NCI-H460 (cell line): ENCODE measurements around the gene RPA1. TPM values are rescaled to one million over a fixed set of nuclear protein-coding genes. Genes with fewer than 3 reads are reported as not detected.
"Not testable (repeated sequence)": the region's sequence is repeated elsewhere in the genome, so short reads cannot be mapped to it uniquely, and the experiment has no call there.

Experiments
- DNase-seq: peaks from one replicate; pipeline ENCODE4 v3.0.0-alpha.2; 2016; ENCODE audit warnings: low read depth; ENCODE audit errors: extremely low read depth
- polyA plus RNA-seq: library from polyadenylated mRNA; depleted of rRNA; stranded (reverse); fragments of >200 nt; gene quantifications from 2 replicates; pipeline ENCODE4 v1.2.3, GENCODE V29; 2014; cell fraction: nucleus; rRNA removed
- total RNA-seq: library from RNA; depleted of rRNA; stranded (reverse); fragments of >200 nt; shearing (Covaris generic); gene quantifications from 2 replicates; pipeline ENCODE4 v1.2.3, GENCODE V29; 2014; rRNA removed

Gene RPA1
- 11.3 and 19.3 TPM in 2 replicates for total RNA-seq
- polyA plus RNA-seq: 14.1 and 18.1 TPM in 2 replicates

DNA sequence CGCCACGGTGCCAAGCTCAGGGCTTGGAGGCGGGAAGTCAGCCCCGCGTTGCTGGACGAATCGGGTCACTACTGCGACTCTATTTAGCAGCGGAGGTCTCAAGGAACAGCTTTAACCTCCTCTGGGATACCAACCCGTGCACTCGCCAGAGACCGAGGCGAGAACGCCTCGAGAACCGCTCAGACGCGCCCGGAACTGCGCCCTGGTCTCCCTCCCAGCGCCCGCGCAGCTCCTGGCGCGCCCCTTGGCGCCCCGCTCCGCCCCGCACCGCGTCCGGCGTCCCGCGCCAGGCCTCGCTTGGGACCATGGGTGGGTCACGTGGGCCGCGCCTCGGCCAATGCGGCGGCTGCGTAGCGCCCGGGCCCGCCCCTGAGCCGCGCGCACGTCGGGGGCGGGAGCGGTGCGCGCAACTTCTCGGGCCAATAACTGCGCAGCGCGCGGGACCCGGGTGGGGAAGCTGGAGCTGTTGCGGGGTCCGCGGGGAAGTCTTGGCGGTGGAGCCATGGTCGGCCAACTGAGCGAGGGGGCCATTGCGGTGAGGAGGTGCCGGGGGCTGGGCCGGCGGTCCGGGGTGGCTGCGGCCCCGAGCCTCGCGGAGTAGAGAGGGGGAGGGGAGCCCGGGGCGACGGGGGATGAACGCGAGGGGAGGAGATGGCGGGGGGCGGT lies at the start of gene RPA1, which contains the start of gene SMYD4:
RPA1 (plus strand) TSS at position 414 of the 666 bp plus-strand sequence; CDS start at position 503, 89 bp downstream.
SMYD4 (minus strand) TSS at position 311 of the 666 bp plus-strand sequence. CDS start 1,908 bp downstream, outside the sequence.
- DNase-seq: peak; percentile 79

DNA sequence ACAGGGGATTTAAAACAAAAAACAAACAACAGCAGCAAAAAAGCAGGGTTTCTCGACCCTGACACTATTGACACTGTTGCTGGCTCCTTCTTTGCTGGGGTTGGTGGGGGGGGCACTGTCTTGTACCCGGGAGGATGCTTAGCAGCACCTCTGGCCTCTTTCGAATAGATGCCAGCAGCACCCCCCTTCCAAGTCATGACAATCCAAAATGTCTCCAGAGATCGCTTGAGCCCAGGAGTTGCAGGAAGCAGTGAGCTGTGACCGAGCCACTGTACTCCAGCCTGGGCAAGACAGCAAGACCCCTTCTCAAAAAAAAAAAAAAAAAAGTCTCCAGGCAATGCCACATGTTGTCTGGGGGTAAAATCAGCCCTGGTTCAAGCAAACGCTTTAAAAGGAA lies 47.6 kb upstream of the RPA1 start:
- no peak for DNase-seq

DNA sequence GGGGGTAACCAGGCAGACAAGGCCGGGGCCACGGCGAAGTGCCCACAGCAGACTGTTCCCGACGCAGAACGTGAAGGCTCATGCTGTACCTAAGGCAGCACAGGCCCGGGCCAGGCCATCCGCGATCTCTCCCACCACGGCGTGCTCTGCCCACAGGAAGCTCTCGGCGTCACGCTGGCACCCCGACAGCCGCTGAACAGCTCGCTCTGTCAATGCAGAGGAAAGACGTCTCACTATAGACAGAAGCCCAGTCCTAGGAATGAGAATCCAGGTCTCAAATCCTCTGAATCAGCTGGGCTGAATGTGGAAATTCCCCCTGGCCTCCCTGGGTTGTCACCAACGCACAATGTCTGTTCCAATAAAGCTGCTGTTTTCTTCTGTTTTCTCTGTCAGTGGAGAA lies 46.5 kb upstream of the RPA1 start:
- DNase-seq: no peak

DNA sequence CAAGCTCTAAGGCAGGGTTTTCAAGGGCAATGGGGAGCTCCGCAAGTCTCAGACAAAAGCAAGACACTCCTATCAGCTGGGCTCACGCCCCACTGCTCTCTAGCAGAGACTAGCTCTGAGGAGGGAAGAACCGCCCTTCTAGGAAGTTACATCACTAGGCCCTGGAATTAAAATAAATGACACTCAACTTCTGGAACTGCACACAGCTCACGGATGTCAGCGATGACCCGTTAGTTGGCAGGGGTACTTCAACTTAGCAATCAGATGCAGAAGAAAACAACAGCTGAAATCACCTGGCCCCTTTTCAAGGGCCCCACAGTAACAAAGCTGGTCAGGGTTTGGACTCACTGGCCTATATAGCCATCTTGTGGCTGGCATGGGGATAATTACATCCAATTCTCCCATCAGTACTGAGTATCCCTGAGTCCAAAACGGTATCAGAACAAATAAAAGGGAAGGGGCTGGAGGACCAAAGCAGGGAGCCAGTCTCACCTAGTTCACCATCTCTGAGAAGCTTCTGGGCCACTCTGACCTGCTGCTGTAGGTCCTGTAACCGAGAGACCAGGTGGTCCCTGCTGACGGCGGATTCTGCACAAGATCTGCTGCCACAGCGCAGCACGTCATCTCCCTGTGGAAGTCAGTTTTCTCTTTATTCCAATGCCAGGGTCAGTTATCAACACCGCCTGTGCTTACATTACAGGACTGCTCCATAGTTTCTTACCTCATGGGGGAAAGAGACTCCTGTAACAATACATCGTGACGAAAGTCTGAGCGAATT lies 45.8 kb upstream of the RPA1 start:
- peak; percentile 26 for DNase-seq

DNA sequence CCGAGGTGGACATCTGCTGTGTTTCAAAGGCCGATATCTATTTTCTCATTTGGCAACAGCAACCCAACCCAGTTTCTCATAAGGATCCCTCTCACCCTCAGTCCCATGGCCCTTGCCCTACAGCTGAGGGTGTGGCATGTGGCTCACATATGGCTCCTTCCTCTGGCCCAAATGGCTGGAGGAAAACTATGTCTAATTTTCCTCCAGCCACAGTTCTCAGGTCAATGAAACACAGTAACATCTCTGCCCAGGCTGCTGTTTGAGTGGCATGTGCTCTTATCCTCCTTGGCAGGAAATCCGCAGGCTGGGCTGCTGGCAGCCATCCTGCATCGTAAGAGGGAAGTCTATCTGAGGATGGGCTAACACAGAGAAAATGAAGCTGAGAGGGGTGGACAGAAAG lies 43.9 kb upstream of the RPA1 start:
- no peak for DNase-seq

DNA sequence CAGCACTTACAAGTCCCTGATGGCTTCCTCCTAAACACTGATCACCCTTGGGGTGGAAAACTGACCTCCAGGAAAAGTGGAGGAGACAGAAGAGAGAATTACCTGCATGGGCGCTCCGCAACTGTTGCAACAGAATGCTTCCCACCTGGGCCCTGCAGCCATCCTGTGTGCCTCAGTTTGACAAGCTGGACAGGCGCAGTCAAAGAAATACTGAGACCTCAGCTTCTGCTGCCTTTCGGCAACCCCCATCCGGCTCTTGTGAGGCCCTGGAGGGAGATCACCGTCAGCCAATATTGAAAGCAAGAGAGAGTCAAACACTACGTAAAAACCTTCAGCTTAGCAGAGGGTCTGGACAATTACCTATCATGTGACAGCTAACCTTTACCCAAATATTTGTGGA lies 43.1 kb upstream of the RPA1 start:
- no peak for DNase-seq

DNA sequence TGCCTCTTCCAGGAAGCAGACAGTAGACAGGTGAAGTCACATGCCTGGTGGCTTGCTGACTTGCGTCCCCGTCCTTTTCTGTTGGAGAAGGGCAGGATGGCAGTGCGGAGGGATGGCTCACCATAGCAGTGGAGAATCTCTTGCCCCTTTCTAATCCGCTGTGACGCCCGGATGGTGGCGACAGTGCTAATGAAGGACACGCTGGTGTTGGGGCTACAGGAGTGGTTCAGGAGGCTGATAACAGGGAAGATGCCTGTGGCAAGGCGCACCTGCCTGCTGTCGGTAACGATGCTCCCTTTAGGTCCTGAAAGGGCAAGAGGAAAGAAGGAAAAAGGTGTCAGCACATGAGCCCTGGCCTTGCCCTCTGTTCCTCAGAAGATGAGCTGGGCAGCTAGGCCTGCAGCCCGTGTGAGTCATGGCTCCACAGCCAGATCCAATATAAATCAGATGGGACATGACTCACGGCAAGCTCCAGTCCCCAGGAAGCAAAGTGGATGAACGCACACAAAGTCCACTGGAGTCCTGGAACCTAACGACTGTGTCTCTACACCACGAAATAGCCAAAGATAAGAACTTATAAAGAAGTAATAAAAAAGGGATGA lies 42.4 kb upstream of the RPA1 start:
- DNase-seq: peak; percentile 38

DNA sequence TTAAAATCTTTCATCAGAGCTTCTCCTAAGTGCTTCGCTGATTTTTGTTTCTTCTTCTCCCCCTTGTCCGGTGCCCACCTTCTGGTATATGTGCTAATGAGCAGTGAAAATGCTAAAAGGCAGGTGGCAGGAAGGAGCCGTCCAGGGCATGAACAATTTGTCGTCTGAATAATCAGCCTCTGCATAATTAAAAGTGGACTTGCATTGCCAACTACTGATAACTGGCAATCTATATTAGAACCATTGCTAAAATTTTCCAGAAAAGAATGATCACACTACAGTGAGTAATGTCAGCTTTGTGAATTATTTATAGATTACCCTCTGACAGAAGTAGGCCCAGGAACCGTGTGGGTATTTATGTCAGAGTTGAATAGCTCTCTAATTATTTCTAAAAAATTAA lies 39.9 kb upstream of the RPA1 start:
- DNase-seq: no peak

DNA sequence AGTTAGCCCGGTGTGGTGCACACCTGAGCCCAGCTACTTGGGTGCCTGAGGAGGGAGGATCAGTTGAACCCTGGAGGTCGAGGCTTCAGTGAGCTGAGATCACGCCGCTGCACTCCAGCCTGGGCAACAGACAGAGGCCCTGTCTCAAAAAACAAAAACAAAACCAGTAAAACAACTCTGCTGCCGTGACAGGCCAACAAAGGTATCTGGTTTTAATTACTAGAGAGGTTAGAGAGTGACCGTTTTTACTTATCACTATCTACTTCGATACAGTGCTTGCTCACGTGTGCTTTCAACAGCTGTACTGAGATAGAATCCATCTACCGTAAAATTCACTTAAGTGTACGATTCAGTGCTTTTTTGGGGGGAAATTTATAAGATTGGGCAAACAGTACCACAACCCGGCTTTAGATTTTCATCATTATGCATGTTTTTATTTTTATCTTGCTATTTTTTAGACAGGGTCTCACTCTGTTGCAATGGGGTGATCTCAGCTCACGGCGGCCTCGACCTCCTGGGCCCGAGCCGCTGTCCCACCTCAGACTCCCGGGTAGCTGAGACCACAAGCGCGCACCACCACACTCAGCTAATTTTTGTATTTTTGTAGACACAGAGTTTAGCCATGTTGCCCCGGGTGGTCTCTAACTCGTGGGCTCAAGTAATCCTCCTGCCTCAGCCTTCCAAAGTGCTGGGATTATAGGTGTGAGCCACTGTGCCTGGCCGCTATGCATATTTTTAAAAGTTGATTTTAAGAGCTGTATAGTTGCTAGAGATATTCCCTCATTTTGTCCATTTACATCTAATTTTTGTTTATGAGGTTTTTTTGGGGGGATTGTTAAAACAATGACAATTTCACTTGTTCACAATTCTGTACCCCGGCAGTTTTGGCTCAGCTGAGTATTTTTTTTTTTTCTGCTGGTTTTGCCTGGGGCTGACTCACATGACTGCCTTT lies 37.0 kb upstream of the RPA1 start:
- DNase-seq: no peak

DNA sequence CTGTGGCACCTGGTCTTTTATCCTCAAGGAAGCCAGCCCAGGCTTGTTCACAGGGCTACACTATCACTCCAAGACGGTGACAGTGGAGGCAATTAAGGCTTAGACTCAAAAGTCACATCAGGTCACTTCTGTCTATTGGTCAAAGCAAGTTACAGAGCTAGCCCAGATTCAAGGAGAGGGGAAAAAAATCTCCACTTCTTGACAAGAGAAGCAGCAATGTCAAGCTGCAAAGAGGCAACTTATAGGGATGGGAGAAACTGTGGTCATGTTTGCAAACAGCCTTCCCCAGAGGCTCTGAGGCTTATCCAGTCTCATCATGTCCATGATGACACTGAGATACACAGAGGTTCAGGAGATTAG lies 36.4 kb upstream of the RPA1 start:
- DNase-seq: no peak

DNA sequence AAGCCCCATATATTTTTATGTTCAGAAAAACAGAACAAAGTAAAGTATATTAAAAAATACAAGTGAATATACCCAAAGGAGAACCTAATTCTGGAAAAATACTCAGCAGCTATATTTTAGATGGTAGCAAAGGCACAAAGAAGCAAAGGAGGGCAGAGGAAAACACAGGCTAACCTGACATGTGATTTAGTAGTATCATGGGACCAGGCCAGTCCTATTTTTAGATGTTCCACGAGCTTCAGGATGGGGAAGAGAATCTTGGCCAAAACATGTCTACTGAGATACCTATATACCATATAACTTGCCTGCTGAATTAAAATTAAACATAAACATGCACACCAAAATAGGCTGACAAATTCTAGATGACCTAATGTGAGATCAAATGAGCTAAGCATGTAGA lies 33.0 kb upstream of the RPA1 start:
- no peak for DNase-seq

DNA sequence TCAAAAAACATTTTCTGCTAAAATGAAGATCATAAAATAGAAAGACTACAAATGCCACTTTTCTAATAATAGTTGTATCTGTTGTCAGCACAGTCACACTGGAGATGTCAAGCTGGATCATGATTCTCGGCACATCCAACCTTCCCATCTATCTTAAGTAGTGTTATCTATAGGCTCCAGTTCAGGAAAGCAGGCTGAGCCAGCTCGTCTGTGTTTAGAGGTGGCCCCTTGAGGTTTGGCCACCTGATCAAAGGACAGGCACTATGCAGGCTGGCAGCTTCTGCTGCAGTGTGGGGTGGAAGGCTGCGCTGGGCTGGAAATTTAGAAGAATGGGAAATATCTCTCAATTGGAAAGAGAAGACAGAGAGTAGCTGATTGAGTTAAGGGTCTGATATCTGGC lies 32.5 kb upstream of the RPA1 start:
- no peak for DNase-seq

DNA sequence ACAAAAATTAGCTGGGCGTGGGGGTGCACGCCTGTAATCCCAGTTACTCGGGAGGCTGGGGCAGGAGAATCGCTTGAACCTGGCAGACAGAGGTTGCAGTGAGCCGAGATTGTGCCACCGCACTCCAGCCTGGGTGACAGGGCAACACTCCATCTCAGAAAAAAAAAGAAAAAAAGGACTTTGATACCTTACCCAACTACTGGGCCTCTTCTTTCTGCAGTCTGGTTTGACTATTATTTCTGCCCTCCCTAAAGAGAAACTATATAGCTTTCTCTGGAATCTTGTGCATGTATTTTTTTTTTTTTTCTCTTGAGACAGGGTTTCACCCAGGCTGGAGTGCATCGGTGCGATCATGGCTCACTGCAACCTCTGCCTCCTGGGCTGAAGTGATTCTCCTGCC lies 32.0 kb upstream of the RPA1 start:
- DNase-seq: not testable (repeated sequence)

DNA sequence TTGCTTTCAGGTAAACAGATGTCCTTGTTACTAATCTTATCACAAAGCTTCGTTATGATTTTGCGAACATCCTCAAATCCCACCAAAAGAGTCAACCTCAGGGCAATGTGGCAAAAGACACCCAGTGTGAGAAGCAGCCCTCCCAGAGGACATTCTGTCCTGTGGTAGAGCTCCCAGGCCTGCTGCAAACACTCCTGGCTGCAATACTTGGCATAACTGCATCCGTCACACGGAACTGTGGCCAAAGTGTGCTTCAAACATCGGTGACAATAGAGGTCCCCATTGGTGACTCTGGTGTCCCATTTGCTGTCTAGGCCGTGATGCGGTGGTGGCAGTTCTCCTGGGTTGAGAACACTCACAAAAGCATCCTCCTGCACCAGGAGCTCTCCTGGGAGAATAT lies 29.6 kb upstream of the RPA1 start:
- no peak for DNase-seq

DNA sequence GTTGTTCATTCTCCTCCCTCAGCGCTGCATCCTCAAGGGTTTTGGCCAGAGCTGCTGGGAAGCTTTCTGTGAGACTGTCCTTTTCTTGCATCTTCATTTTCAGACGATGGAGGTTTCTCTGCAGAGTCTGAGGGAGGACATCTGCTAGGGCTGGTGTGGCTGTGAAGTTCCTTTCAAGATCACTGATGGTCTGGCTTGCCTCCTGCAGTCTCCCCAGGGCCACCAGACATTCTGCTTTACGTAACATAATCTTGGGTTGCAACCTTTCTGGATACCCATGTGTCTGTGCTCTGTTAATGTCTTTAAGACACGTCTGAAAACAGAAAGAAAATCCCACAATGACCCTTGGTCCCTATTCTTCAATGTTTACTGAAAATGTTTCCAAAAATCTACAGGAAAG lies 29.1 kb upstream of the RPA1 start:
- no peak for DNase-seq

DNA sequence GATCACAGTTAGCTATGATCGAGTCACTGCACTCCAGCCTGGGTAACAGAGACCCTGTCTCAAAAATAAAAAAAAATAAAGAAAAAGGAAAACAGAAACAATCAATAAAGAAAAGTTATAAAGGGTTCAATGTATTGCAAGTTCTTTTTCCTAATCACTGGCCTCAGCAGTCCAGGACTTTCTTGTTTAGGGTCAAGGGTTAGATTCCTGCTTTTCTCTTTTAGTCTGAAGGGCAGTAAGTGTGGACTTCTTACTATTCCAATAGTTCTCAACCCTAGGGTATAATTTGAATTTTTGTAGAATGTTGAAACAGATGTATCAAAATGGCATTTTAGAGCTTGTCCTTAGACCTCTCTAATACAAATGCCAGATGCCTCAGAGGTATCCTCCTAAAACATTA lies 27.4 kb upstream of the RPA1 start:
- DNase-seq: no peak

DNA sequence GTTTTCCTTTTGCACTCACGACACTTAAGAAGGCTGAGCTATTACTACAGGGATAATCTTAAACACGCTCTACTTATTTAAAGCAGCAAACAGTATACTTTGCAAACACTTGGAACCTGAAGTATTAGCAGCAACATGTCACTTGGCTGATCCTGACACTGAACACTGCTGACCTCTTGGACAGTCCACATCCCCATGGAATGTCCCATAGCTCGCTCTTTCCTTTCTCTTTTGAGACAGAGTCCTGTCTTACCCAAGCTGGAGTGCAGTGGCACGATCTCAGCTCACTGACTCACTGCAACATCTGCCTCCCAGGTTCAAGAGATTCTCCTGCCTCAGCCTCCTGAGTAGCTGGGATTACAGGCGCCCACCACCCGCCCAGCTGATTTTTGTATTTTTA lies 26.5 kb upstream of the RPA1 start:
- no peak for DNase-seq

DNA sequence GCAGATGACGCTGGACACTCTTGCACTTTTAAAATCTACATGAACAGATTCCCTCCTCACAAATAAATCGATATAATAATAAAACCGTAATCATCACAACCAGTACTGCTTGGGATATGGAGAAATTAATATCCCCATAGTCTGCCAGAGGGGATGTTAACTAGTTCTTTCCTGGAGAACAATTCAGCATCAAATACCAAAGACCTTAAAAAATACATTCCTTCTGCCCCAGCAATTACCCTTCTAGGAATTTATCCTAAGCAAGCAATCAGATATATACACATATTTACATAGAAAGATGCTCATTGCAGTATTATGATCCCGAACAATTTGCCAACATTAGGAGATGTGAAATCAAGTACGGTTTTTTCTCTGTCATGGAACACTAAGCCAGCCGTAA lies 21.9 kb upstream of the RPA1 start:
- no peak for DNase-seq

DNA sequence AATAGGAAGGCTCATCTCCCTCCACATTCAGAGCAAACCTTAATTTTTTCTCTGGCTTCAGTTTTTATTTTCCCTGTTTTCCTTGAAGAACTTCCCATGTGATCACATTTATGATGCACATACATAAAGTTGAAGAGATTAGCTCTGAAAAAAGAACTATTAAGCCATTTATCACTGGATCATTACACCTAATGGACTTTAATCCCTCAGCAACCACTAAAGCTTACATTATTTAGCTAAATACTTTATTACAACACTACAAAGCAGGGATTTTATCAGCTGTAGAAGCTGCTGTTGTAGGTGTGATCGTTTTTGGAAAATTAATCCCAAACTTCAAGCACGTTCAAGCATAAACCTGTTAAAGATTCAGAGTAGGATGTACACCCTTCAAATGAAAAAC lies 21.2 kb upstream of the RPA1 start:
- no peak for DNase-seq

DNA sequence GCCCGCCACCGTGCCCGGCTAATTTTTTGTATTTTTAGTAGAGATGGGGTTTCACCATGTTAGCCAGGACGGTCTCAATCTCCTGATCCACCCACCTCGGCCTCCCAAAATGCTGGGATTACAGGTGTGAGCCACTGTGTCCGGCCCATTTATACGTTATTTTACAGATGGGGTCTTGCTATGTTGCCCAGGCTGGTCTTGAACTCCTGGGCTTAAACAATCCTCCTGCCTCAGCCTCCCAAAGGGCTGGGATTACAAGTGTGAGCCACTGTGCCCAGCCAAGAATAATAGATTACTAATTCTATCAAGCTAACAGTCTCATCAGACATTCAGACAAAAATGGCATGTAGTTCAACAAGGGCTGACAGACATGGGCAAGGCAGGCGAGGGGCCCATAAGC lies 20.0 kb upstream of the RPA1 start:
- not testable (repeated sequence) for DNase-seq
